GM15510 (cell line): Measurements from ENCODE around the gene ZNF680.

ENCODE experiments used
- POLR2A ChIP-seq: IDR thresholded peaks from 3 replicates; pipeline ENCODE4 v1.6.1; 2011; ENCODE audit warnings: borderline replicate concordance; ENCODE audit not compliant: insufficient read length; ENCODE audit errors: extremely low read depth

The ZNF680 gene

GRCh38 chr7:64562626-64563278, at the start of gene ZNF680:
Gene ZNF680, minus strand, starts transcription at chr7:64563071. Its CDS starts 117 bp downstream, at chr7:64562954.
- peak; percentile 65 for TF ChIP-seq POLR2A

DNA sequence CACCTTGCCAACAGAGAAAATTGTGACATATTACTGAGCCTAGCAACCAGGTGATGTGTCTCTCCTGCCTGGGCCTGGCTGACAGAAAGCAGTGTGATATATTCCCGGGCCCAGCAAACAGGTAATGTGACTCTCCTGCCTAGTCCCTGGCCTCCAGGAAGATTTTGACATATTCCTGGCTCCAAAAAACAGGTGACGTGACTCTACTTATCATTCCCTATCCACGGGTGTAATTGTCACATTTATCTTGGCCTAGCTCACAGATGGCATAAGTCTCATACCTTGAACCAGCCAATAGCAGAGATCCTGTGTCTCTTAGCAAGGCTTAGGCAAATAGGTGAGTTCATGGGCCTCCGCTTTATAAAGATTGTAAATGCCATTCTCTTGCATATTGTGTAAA, 49.6 kb upstream of the ZNF680 start:
- TF ChIP-seq POLR2A, result no peak

- no peak for TF ChIP-seq POLR2A
Measured at GRCh38 chr7:64611717-64612116, 48.8 kb upstream of the ZNF680 start.

DNA sequence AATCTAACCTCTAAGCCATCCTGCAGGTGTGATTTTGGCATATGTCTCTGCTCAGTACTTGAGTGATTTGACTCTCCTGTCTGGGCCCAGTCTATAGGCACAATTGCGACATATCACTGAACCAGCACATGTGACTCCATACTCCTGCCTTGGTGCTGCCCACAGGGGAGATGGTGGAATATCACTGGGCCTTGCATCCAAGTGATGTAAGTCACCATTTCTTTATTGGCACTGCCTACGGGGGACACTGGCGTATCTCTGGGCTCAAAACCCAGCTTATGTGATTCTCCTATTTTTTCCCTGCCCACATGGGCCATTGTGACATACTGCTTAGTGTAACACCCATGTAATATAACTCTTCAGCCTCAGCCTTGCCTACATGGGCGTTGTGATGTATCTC, 48.1 kb upstream of the ZNF680 start:
- TF ChIP-seq POLR2A, result no peak

DNA sequence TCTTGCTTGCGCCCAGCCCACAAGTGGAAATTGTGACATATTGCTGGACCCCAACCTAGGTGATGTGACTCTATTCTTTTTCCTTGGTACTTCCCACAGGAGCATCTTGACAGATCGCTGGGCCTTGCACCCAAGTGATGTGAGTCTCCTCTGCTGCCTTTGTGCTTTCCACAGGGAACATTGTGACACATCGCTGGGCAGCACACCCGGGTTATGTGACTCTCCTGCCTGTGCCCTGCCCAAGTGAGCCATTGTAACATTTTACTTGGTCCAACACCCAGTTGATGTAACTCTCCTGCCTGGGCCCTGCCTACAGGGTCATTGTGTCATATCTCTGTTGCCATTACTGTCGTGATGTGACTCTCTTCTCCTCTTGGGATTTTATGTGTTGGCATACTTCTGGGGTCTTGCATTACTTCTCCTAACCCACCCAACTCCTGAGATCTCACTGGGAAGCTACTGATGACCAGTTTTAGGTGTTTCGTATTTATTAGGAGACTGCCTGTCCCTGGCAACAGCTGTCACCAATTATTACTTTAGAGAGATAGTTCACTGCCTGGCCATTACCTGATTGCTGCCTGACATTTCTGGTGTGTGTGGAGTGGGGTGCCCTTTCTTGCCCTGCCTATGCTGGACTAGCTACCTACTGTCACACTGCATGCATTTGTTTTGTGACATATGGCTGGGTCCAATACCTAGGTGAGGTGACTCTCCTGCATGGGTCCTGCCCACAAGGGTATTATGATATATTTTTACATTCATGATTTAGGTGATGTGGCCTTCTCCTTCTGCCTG, 45.4 kb upstream of the ZNF680 start:
- TF ChIP-seq POLR2A, result no peak

DNA sequence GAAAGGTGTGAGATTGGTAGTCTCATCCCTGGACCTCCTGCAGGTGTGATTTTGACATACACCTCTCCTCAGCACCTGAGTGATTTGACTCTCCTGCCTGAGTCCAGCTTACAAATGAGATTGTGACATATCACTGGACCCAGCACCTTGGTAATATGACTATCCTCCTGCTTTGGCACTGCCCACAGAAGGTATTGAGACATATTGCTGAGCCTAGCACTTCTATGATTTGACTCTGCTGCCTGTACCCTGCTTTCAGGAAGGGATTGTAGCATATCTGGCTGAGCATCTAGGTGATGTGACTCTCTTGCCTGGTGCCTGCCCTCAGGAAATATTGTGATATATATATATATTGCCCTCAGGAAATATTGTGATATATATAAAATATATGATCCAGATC, 43.5 kb upstream of the ZNF680 start:
- no peak for TF ChIP-seq POLR2A

GRCh38 chr7:64603271-64603670, 40.4 kb upstream of the ZNF680 start:
- no peak for TF ChIP-seq POLR2A

GRCh38 chr7:64602518-64602917, 39.6 kb upstream of the ZNF680 start:
- TF ChIP-seq POLR2A, result no peak

- no peak for TF ChIP-seq POLR2A
Measured at GRCh38 chr7:64602086-64602485, 39.2 kb upstream of the ZNF680 start.

DNA sequence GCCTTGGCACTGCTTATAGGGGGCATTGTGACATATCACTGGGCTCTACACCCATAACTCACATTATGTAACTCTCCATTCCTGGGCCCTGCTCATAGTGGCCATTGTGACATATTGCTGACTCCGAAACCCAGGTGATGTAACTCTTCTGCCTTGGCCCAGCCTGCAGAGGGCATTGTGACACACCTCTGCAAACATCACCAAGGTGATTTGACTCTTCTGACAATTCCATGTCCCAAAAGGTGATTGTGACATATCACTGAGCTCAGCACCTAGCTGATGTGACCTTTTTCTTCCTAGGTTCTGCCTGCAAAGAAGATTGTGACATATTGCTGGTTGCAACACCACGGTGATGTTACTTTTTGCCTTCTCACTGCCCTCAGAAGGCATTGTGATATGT, 36.5 kb upstream of the ZNF680 start:
- TF ChIP-seq POLR2A, result no peak

DNA sequence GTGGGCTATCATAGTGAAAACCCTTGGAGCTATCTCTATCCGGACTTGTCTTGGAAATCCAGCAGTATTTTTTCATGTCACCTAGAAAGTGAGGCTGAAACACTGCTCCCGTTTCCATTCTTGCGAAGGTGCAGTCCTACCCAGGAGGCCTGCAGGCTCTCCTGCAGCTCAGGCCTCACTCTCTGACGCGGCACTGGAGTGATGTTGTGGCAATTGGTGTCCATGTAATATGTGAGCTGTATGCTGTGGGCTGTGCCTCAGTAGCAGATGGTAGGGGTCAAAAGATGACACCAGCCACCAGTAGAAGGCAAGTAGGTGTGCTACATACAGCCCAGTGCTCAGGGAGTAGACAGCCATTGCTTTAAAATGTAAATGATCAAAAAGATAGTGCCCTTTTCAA, 28.1 kb upstream of the ZNF680 start:
- TF ChIP-seq POLR2A, result no peak

DNA sequence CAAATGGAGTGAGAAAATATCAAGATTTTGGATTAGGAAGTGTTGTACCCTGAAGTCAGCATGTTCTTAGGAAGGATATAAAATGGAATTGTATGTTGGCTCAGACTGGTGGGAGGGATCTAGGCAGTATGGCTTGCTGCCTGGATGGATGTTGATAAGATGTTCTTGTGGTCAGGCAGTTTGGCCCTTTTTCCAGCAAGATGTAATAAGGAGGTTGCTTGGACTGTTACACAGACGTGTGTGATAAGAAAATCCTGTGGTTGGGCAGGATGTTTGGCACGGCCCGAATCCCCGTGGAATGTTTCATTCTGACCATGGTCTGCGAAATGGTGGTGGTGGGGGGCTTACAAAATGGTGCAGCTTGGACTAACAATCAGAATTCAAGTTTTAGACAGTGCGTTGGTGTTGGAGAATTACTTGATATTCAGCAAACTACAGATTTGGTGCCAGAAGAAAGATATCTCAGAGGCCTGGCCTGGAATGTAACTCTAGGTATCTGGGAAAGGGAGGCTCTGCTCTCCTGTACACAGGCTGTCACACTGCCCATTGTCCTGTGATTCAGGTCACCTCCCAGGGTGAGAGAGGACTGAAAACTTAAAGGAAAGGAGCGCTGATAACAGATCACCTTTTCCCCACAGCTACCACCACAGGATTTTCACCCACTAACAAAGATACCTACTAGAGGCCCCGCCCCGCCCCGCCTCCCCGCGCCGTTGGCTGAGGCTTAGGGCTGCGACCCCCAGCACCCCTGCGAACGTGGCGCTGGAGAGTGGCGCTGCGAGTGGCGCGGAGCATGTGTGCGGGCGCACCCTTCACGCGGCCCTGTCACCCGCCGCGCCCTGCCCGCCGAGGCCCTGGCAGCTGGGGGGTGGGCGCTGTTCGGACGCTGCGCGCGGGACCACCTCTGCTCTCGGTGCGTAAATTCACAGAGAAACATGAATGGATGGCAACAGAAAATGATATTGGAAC, 19.3 kb upstream of the ZNF680 start:
- no peak for TF ChIP-seq POLR2A

- no peak for TF ChIP-seq POLR2A
Measured at GRCh38 chr7:64581391-64581790, 18.5 kb upstream of the ZNF680 start.

GRCh38 chr7:64574540-64575099, 11.7 kb upstream of the ZNF680 start:
- TF ChIP-seq POLR2A, result no peak

DNA sequence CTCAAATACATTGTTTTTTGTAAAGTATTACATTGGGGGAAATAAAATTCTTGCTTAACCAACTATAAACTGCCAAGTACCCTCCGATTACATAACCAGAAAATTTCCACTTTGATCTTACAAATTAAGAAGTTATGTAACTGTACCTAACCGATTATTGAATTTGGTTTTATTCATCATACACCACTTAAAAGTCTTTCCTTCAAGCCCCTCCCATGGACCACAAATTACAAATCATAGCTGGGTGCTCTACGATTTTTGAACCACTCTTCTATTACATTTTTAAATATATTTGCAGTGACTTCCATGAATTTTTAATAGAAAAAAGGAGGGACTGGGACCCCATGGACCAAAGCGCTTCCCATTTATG, 630 bp downstream of the ZNF680 start:
- TF ChIP-seq POLR2A, result no peak
